AG10803 (cell line): ENCODE data around the gene OR10H3.
"Not testable (repeated sequence)": the region's sequence is repeated elsewhere in the genome, so short reads cannot be mapped to it uniquely, and the experiment has no call there.

Experiments used
- DNase-seq: peaks from one replicate; pipeline ENCODE4 v3.0.0; 2010; ENCODE audit warnings: low read depth
- H3K4me3 ChIP-seq: 2 replicates; pipeline ENCODE4 v1.5.1; 2011; ENCODE audit warnings: mild to moderate bottlenecking, low read length, control low read depth
- TF ChIP-seq, protein P1 (sequence below): conservative IDR thresholded peaks from 2 replicates; pipeline ENCODE4 v1.5.1; 2011; ENCODE audit warnings: mild to moderate bottlenecking, low read length, control low read depth, inconsistent platforms

Gene OR10H3

DNA sequence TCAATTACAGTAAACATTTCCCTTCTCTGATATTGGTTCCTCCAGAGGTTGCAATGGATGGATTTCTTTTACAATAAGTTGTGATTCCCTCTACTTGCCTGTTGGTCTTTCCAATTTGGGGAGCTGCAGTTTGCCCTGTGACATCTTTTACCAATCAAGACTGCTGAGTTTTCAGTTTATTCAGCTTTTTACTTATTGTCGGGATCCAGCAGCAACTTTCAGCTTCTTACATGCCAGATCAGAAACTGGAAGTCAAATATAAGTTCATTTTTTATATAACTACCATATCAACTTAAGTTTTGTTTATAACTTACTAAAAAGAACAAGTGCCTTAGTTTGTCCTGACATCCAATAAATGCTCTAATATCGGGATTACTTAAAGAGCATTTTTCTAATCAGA, 10.5 kb downstream of the OR10H3 start:
- H3K4me3 ChIP-seq: no peak overlapping the region
- DNase-seq: no peak
- TF ChIP-seq, protein P1, sequence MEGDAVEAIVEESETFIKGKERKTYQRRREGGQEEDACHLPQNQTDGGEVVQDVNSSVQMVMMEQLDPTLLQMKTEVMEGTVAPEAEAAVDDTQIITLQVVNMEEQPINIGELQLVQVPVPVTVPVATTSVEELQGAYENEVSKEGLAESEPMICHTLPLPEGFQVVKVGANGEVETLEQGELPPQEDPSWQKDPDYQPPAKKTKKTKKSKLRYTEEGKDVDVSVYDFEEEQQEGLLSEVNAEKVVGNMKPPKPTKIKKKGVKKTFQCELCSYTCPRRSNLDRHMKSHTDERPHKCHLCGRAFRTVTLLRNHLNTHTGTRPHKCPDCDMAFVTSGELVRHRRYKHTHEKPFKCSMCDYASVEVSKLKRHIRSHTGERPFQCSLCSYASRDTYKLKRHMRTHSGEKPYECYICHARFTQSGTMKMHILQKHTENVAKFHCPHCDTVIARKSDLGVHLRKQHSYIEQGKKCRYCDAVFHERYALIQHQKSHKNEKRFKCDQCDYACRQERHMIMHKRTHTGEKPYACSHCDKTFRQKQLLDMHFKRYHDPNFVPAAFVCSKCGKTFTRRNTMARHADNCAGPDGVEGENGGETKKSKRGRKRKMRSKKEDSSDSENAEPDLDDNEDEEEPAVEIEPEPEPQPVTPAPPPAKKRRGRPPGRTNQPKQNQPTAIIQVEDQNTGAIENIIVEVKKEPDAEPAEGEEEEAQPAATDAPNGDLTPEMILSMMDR: no peak

DNA sequence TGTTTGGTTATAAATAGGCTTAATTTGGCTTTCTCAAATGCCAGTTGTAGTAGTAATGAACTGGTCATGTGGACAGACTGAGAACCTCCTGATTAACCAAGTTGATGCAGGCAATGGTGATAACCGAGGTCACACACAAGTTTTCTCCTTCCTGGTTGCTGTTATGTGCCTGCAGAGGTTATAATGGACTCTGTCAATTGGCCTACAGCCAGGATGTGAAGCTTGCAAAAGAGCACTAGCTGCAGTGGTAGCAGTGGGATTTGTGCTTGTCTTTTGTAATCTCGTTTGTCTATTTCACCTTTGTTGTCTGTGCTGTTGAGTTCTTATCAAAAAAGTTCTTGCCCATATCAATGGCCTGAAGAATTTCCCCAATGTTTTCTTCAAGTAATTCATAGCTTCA, 20.6 kb downstream of the OR10H3 start:
- TF ChIP-seq, protein P1: no peak
- no peak overlapping the region for H3K4me3 ChIP-seq
- no peak for DNase-seq

DNA sequence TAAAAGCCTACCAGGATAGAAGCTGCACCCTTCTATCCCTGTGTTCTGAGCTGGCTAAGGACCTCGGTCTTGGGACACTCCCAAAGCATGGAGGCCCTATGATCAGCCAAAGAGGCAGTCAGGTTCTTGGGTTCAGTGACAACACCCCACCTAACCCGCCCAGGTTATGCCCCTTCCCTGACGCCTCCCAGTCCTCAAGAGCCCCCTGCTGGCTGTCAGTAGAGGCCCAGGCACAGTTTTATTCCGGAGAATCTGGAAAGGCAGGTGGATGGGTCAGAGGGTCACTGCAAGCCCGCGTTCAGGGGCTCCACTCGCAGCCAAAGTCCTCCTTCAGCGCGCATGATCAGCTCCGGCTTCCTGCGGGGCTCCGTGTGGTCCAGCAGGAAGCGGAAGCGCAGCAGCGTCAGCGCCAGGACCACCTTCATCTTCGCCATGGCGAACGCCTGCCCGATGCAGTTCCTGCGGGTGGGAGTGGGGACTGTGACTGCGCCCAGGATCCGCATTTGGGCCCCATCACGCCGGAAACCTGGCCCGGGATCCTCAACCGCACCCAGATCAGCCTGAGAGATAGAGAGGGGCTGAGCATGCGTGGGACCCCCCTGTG, 22.3 kb downstream of the OR10H3 start:
- no peak for DNase-seq
- TF ChIP-seq, protein P1: no peak

DNA sequence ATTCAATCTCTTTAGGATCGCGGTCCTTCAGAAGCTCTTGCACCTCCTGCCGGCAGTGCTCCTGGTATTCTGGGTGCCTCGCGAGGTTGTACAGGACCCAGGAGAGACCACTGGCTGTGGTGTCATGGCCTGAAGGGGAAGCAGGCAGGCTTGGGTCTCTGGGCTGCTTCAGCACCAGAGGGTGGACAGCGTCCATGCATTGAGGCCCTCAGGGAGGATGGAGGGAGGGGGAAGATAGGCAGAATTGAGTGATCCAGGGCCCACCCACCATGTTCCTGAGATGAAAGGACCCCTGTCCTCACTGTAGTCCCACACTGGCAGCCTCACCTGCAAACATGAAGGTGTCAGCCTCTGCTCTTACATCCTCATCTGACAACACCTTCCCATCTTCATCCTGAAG, 31.8 kb downstream of the OR10H3 start:
- DNase-seq: no peak
- TF ChIP-seq, protein P1: no peak
- no peak overlapping the region for H3K4me3 ChIP-seq

More for the DNA sequence above, 22.3 kb downstream of the OR10H3 start:
- no peak overlapping the region for H3K4me3 ChIP-seq

DNA sequence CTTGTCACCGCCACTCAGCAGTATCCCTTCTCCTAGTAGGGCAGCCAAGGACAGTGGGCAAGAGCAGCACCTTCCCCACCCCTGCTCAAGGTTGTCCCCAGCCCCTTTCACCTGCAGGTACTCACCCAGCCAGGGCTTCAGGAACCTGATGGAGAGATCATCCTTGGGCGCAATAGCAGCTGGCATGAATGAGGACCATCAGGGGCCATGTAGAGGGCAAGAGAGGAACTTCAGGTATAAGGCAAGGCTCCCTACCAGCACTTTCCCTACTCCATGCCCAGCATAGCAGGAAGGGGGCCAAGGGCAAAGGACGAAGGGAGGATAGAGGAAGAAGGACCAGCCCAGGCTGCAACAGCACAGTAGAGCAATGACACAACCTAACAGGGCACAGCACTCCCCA, 36.4 kb downstream of the OR10H3 start:
- DNase-seq: not testable (repeated sequence)

DNA sequence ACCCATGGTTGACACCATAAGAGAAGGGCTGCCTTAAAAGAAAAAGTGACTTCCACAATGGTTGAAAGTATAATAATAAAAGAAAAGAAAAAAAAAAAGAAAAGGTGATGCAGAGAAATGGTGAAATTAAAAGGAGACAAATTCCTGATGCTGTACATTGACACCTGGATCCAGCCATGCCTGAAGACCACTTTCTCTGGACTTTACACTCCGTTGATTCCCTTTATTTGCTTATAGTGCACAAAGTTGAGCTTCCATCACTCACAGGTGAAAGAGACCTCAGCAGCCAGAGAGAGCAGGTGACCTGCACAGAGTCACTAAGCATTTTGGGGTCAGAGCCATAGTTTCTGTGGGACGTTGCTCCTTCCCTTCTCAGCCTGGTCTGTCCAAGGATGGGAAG, 37.5 kb downstream of the OR10H3 start:
- TF ChIP-seq, protein P1: no peak
- no peak for DNase-seq
- H3K4me3 ChIP-seq: no peak overlapping the region

More for the DNA sequence above, 36.4 kb downstream of the OR10H3 start:
- H3K4me3 ChIP-seq: not testable (repeated sequence)

DNA sequence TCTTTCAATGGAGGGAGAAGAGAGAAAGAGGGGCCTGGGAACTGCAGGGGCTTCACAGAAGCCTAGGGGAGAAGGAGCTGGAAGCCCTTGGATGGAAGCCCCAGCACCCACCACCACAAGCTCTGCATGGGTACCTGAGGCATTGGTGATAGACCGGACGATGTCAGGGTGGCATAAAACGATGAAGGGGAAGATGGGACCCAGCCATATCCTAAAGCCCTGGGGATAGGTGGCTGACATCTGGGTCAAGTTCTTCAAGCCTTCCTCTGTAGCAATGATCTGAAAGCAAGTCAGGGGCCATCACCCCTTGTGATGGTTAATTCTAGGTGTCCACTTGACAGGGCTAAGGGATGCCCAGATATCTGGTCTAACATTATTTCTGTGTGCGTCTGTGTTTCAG, 38.5 kb downstream of the OR10H3 start:
- no peak for DNase-seq
- no peak overlapping the region for H3K4me3 ChIP-seq
- TF ChIP-seq, protein P1: no peak
